Pulmonary artery endothelial cell (primary cell): ENCODE data around the gene MAMSTR. TPM values are rescaled to one million over a fixed set of nuclear protein-coding genes. Genes with fewer than 3 reads are reported as not detected.

Experiments used
- DNase-seq: peaks from one replicate; pipeline ENCODE4 v3.0.0-alpha.2; 2011; ENCODE audit warnings: low read depth, low spot score
- total RNA-seq: library from RNA; depleted of rRNA; stranded (reverse); fragments of >200 nt; gene quantifications from 2 replicates; pipeline ENCODE4 v1.2.3, GENCODE V29; 2014

Gene MAMSTR
- total RNA-seq, 1 donor from 2014 or later = 0.20 TPM

GRCh38 chr19:48668332-48668731 is 51.2 kb downstream of the MAMSTR start:
- no peak for DNase-seq

DNA sequence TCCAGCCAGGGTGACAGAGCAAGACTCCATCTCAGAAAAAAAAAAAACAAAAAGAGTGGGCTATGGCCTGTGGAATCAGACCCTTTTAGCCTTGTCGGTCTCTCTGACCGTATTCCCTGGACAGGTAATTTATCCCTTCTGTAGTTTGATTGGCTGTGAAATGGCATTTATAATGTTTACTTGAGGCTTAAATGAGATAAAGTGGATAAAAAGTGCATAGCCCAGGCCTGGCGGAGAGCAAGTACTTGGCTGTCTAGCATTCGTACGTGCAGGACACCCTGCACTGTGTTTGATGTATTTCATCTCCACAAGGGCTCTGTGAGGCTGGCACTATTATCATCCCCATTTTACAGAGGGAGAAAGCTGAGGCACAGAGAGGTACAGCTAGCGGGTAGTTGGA is 53.7 kb downstream of the MAMSTR start:
- DNase-seq = no peak

DNA sequence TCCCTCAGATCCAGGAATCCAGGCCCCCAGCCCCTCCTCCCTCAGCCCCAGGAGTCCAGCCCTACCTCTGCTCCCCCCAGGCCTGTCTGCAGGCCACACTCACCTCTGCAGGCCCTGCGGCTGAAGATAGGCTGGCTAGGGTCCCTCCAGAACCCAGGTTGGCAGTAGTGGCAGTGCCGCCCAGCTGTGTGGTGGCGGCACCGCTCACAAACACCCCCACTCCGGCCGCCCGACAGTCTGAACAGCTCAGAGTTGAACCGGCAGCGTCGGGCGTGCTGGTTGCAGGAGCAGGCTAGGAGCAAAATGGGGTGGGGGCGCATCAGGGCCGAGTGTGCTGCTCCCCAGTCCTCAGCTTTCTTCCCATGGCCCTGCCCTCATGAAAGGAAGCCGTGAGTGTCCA is 55.0 kb downstream of the MAMSTR start:
- no peak for DNase-seq

- DNase-seq = no peak
Measured at GRCh38 chr19:48663667-48664066, 55.9 kb downstream of the MAMSTR start.

Other genes starting within 250 kb of the MAMSTR start
- under 0.01 and 0.04 TPM in 2 replicates for gene LMTK3, start 207.9 kb downstream of the MAMSTR start, total RNA-seq
- 0.07 TPM in 1 of 2 replicates, not detected in the other for gene SULT2B1, start 167.6 kb downstream of the MAMSTR start, total RNA-seq
- not detected in 2 replicates for gene SPACA4, start 113.0 kb downstream of the MAMSTR start, total RNA-seq
- gene FAM83E, start 104.6 kb downstream of the MAMSTR start, total RNA-seq = 0.73 and 0.99 TPM in 2 replicates
- gene RPL18, start 100.5 kb downstream of the MAMSTR start, total RNA-seq = 1,737 and 2,640 TPM in 2 replicates
- gene SPHK2, start 100.2 kb downstream of the MAMSTR start, total RNA-seq = 6.7 and 9.2 TPM in 2 replicates
- 0.85 and 2.2 TPM in 2 replicates for gene DBP, start 82.3 kb downstream of the MAMSTR start, total RNA-seq
- 2.3 and 3.2 TPM in 2 replicates for gene CA11, start 73.5 kb downstream of the MAMSTR start, total RNA-seq
- 0.07 TPM in 1 of 2 replicates, not detected in the other for gene NTN5, start 46.7 kb downstream of the MAMSTR start, total RNA-seq
- not detected in 2 replicates for gene FUT2, start 23.8 kb downstream of the MAMSTR start, total RNA-seq
- 70.1 and 71.7 TPM in 2 replicates for gene RASIP1, start 20.9 kb upstream of the MAMSTR start, total RNA-seq
- gene IZUMO1, start 27.2 kb upstream of the MAMSTR start, total RNA-seq = 0.28 and 0.33 TPM in 2 replicates
- 8.0 and 10.3 TPM in 2 replicates for gene FUT1, start 32.9 kb upstream of the MAMSTR start, total RNA-seq
- not detected in 2 replicates for gene FGF21, start 35.8 kb upstream of the MAMSTR start, total RNA-seq
- 49.7 and 53.2 TPM in 2 replicates for gene BCAT2, start 91.3 kb upstream of the MAMSTR start, total RNA-seq
- 4.8 and 6.4 TPM in 2 replicates for gene HSD17B14, start 116.8 kb upstream of the MAMSTR start, total RNA-seq
- 5.1 and 6.1 TPM in 2 replicates for gene PLEKHA4, start 148.9 kb upstream of the MAMSTR start, total RNA-seq
- gene PPP1R15A, start 152.7 kb upstream of the MAMSTR start, total RNA-seq = 32.3 and 35.6 TPM in 2 replicates
- gene TULP2, start 179.0 kb upstream of the MAMSTR start, total RNA-seq = 0.07 TPM in 1 of 2 replicates, not detected in the other
- gene NUCB1, start 180.6 kb upstream of the MAMSTR start, total RNA-seq = 122 and 125 TPM in 2 replicates
- not detected in 2 replicates for gene DHDH, start 214.0 kb upstream of the MAMSTR start, total RNA-seq
- gene BAX, start 235.2 kb upstream of the MAMSTR start, total RNA-seq = 120 and 130 TPM in 2 replicates
- 963 and 1,316 TPM in 2 replicates for gene FTL, start 245.6 kb upstream of the MAMSTR start, total RNA-seq